SHP77 (cell line): Measurements from ENCODE around the gene MDM1.

ENCODE experiments used
- DNase-seq, 2 experiments: peaks; one replicate each; lab custom pipeline; 2025; lab: John Stamatoyannopoulos, UW

The MDM1 gene

GRCh38 chr12:68271346-68271745 lies 60.8 kb downstream of the MDM1 start:
- DNase-seq: no peak

GRCh38 chr12:68270358-68270757 lies 61.8 kb downstream of the MDM1 start:
- no peak for DNase-seq

- no peak for DNase-seq
Measured at GRCh38 chr12:68269779-68270178, 62.4 kb downstream of the MDM1 start.

- DNase-seq: no peak
Measured at GRCh38 chr12:68268967-68269366, 63.2 kb downstream of the MDM1 start.

GRCh38 chr12:68267892-68268396 lies 64.2 kb downstream of the MDM1 start:
- no peak for DNase-seq

GRCh38 chr12:68264857-68265256 lies 67.3 kb downstream of the MDM1 start:
- DNase-seq: no peak

GRCh38 chr12:68264158-68264855 lies 67.9 kb downstream of the MDM1 start:
- DNase-seq: no peak

- no peak for DNase-seq
Measured at GRCh38 chr12:68263366-68263765, 68.8 kb downstream of the MDM1 start.

GRCh38 chr12:68261896-68262295 lies 70.3 kb downstream of the MDM1 start:
- no peak for DNase-seq

GRCh38 chr12:68260153-68260552 lies 72.0 kb downstream of the MDM1 start:
- no peak for DNase-seq

- no peak for DNase-seq
Measured at GRCh38 chr12:68259318-68259940, 72.7 kb downstream of the MDM1 start.

- DNase-seq: no peak
Measured at GRCh38 chr12:68253504-68253903, 78.7 kb downstream of the MDM1 start, which contains the start of gene IL22. TSS of gene IL22 (minus strand) at chr12:68253604. CDS start at chr12:68253448, 156 bp downstream.

- no peak for DNase-seq
Measured at GRCh38 chr12:68252077-68252476, 80.1 kb downstream of the MDM1 start.

GRCh38 chr12:68250454-68250853 lies 81.7 kb downstream of the MDM1 start:
- DNase-seq: no peak

GRCh38 chr12:68247785-68248184 lies 84.4 kb downstream of the MDM1 start:
- no peak for DNase-seq

GRCh38 chr12:68246350-68246749 lies 85.8 kb downstream of the MDM1 start:
- no peak for DNase-seq

GRCh38 chr12:68245180-68246021 lies 86.8 kb downstream of the MDM1 start:
- DNase-seq: no peak
